KBM-7 (cell line): Measurements from ENCODE around the gene TUBA4B.
A peak's percentile ranks its signal among the peaks of the same experiment; 100 is the strongest.
"Not testable (repeated sequence)": the region's sequence is repeated elsewhere in the genome, so short reads cannot be mapped to it uniquely, and the experiment has no call there.

Source experiments
- DNase-seq: peaks from one replicate; pipeline ENCODE4 v3.0.0-alpha.2; 2015
- in situ Hi-C: fragments of 300-500 bp; cut with MboI; formaldehyde crosslinking; loops from 2 replicates; pipeline ENCODE4 v1.14.3; 2020; ENCODE audit warnings: low sequenced_read_pairs, low pct_unique_long_range_greater_than_20kb, mixed read lengths

The TUBA4B gene

DNA sequence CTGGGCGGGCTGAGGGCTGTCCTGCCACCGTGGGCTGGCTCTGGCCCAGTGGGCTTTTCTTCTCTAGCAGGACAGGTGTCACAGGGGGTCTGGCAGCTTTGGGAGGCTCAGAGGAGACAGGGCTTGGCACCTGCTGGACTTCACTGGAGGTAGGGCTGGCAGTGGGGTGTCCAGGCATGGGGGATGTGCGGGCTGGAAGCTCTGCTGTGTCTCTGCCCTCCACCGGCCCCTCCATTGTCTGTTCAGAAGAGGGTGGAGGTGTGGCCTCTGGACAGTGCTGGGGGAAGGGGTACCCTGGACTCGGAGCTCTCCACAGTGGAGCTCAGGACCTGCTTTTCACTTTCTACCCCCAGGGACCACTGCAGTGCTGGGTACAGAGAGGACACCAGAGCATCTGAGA is 47.0 kb downstream of the TUBA4B start:
- no peak for DNase-seq
- in situ Hi-C loops: no loop called here

- DNase-seq: no peak
- in situ Hi-C loops: no loop called here
Measured at GRCh38 chr2:219302412-219302968, 49.4 kb downstream of the TUBA4B start.

DNA sequence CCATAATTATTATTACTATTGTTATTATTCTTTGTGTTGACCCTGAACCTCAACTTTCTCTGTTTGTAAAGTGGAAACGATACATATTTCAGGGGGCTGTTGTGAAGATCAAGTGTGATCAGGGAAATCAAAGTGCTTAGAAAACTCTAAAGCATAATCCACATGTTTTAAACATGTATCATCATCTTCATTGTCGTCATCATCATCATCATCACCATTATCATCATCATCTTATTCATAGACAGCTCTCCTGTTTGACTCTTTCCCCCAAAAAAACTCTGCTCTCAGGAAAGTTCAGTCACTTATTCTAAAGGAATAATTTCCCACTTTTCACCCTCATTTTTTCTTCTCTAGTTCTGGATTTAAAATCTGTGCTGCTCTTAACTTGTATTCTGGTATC is 51.2 kb downstream of the TUBA4B start:
- in situ Hi-C loops: no loop called here
- no peak for DNase-seq

GRCh38 chr2:219306047-219306446 is 53.0 kb downstream of the TUBA4B start:
- DNase-seq: no peak
- in situ Hi-C loops: no loop called here

DNA sequence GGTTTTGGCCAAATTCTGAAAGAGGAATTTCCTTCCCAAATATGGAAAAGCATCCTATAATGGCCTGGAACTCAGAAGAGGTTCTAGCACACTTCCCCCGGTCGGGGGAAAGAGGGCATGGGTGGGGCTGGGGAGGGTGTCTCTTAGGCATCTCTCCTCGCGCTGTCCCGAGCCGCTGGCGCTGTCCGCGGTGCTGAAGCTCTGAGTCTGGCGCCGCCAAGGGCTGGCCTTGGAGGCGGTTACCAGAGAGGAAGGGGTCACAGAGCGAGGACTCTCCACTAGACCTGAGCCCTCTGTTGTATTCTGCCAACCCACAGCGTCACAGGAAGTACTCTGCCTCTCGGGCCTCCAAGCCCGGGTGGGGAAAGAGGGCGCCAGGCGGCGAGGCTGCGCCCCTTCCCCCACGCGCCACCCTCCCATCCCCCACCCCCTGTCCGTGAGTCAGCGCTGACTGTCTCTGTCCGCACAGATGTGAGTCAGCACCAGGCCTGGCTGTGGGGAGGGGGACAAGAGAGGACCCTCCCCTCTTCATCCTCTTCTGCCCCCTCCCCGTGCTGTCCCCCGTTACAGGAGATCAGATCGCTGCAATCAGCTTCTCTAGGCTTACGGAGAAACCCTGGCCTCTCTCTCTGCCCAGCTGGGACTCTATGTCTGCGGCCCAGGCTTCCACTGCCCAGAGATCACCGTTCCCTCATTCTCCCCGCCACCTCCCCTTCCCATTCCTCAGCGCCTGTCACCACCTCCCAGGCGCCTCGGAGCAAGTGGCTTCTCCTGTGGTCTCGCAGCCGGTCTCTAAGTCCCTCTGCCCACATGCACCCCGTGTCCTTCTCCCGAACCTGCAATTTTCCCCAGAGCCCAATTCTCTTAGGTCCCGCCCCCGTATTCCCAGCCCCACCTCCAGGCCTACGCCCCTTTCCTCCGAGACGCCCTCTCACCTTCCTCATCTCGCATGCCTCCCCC is 55.4 kb downstream of the TUBA4B start:
- peak; percentile 64 for DNase-seq
- in situ Hi-C loops: no loop called here

DNA sequence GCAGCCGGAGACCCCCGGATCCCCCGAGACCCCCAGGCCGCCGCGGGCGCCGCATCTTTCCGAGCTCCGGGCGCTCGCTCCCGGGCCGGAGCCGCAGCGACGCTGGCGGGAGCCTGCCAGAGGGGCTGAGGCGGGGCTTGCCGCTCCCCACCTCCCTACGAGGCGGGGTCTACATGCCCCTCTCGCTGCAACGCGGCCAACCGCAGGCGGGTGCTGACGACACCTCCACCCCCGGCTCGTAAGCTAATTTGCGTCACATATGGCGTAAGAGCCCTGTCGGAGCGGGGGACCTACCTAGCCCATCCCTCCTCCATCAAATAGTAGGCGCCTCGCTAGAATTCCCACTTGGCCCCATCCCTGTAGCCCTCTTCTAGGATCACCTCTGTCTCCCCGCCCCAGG is 56.2 kb downstream of the TUBA4B start, which contains the start of gene PTPRN:
Gene PTPRN, minus strand, starts transcription at position 124 of the 400 bp plus-strand sequence. Its CDS starts 69 bp downstream, at position 55.
- in situ Hi-C loops: no loop called here
- no peak for DNase-seq

DNA sequence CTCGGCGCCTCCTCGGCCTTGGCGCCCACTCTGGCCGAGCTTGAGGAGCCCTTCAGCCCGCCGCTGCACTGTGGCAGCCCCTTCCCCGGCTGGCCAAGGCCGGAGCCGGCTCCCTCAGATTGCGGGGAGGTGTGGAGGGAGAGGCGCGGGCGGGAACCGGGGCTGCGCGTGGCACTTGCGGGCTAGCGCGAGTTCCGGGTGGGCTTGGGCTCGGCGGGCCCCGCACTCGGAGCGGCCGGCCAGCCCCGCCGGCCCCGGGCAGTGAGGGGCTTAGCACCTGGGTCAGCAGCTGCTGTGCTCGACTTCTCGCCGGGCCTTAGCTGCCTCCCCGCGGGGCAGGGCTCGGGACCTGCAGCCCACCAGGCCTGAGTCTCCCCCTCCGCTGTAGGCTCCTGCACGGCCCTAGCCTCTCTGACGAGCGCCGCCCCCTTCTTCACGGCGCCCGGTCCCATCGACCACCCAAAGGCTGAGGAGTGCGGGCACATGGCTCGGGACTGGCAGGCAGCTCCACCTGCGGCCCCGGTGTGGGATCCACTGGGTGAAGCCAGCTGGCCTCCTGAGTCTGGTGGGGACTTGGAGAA is 59.7 kb downstream of the TUBA4B start:
- in situ Hi-C loops: not testable (repeated sequence)

DNA sequence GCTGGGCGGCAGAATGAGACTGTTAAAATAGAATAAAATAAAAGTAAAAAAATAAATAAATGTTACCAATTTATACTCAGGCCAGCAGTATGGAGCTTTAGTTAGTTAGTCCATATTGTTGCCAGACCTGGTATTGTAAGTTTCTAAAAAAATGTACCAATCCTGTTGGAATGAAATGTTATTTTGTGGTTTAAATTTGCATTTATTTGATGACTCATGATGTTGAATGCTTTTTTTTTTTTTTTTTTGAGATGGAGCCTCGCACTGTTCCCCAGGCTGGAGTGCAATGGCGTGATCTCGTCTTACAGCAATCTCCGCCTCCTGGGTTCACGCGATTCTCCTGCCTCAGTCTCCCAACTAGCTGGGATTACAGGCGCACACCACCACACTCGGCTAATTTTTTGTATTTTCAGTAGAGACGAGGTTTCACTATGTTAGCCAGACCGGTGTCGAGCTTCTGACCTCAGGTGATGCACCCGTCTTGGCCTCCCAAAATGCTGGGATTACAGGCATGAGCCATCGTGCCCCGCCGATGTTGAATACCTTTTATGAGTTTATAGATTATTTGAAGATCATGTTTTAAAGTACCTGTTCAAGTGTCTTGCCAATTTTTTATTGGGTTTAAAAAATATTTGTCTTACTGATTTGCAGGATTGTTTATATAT is 61.9 kb downstream of the TUBA4B start:
- in situ Hi-C loops: no loop called here
- no peak for DNase-seq

More for the DNA sequence above, 59.7 kb downstream of the TUBA4B start:
- DNase-seq: not testable (repeated sequence)
